Calu3 (cell line): Measurements from ENCODE around the gene GAS7. TPM values are rescaled to one million over a fixed set of nuclear protein-coding genes. Genes with fewer than 3 reads are reported as not detected.

Source experiments
- BruUV-seq: library from RNA; stranded (reverse); fragments of 400-500 nt; replicated peaks from 2 replicates; lab custom pipeline; 2021; lab: Mats Ljungman, UMichigan
- CTCF ChIA-PET: fragments of 300-600 bp; sonication (Branson Sonifier 250); formaldehyde crosslinking; loops from one replicate; lab custom pipeline; 2022; ENCODE audit warnings: antibody characterized with exemption; lab: Charles Lee
- DNase-seq: peaks from one replicate; pipeline ENCODE4 v3.0.0; 2022
- H3K27ac Mint-ChIP-seq: one replicate; pipeline ENCODE4 v1.8.0; 2022; ENCODE audit warnings: mixed read lengths; ENCODE audit not compliant: unreplicated experiment
- H3K27me3 Mint-ChIP-seq: one replicate; pipeline ENCODE4 v1.8.0; 2022; ENCODE audit warnings: mixed read lengths; ENCODE audit not compliant: unreplicated experiment
- H3K36me3 Mint-ChIP-seq: one replicate; pipeline ENCODE4 v1.8.0; 2022; ENCODE audit warnings: mild to moderate bottlenecking, moderate library complexity, mixed read lengths; ENCODE audit not compliant: insufficient read depth, unreplicated experiment
- H3K4me1 Mint-ChIP-seq: one replicate; pipeline ENCODE4 v1.8.0; 2022; ENCODE audit warnings: mild to moderate bottlenecking, low read depth, mixed read lengths; ENCODE audit not compliant: unreplicated experiment
- H3K4me3 Mint-ChIP-seq: one replicate; pipeline ENCODE4 v1.8.0; 2022; ENCODE audit warnings: mild to moderate bottlenecking, low read depth, moderate library complexity, mixed read lengths; ENCODE audit not compliant: unreplicated experiment
- H3K9me3 Mint-ChIP-seq: one replicate; pipeline ENCODE4 v1.8.0; 2022; ENCODE audit warnings: low read depth, mixed read lengths; ENCODE audit not compliant: unreplicated experiment
- CTCF ChIP-seq: fragments of 200-600 bp; IDR thresholded peaks from one replicate; pipeline ENCODE4 v1.8.0; 2022; ENCODE audit warnings: antibody characterized with exemption; ENCODE audit not compliant: unreplicated experiment
- intact Hi-C: fragments of 100-400 bp; cut with micrococcal nuclease; formaldehyde crosslinking; loops from one replicate; pipeline ENCODE4 v1.10.0; 2022; ENCODE audit not compliant: unreplicated experiment
- total RNA-seq: library from RNA; stranded (reverse); gene quantifications from 2 replicates; pipeline ENCODE4 v1.2.3, GENCODE V29; 2022

Gene GAS7
- total RNA-seq, 1 experiment from 2014 or later, result 0.42 TPM

DNA sequence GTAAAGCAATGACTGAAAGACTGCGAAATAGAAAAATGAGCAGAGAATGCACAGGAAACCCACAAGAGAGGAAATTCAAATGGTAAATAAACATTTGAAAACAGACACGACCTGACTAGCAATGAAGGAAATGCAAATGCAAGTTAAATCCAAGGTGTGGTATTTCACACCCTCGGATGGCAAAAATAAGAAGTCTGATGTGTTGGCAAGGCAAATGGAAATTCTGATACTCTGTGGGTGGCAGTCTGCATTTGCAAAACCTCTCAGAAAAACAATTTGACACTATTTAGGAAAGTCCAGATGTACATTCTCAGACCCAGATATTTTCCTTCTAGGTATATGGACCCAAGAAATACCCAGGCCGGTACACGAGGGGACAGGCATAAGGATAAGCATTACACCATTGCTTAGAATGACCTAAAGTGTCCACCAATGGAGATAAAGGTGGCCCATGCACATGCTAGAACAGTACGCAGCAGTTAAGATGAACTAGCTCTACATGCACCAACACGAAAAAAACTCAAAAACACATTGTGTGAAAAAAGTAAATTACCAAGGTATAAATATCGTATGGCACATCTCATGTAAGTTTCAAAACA is 116.7 kb downstream of the GAS7 start:
- BruUV-seq, result no TSS peak
- TF ChIP-seq CTCF, result no peak
- Mint-ChIP-seq H3K9me3 (peaks cover 12% of the 10 kb centered on the region), H3K4me3 (no peak overlapping the region), H3K36me3 (peaks cover 8% of the 10 kb centered on the region), H3K27ac (no peak overlapping the region), H3K27me3 (no peaks in the 10 kb centered on the region), H3K4me1 (peaks cover 8% of the 10 kb centered on the region)
- no peak for DNase-seq
- CTCF ChIA-PET, result no interaction called here
- intact Hi-C loops, result no loop called here

DNA sequence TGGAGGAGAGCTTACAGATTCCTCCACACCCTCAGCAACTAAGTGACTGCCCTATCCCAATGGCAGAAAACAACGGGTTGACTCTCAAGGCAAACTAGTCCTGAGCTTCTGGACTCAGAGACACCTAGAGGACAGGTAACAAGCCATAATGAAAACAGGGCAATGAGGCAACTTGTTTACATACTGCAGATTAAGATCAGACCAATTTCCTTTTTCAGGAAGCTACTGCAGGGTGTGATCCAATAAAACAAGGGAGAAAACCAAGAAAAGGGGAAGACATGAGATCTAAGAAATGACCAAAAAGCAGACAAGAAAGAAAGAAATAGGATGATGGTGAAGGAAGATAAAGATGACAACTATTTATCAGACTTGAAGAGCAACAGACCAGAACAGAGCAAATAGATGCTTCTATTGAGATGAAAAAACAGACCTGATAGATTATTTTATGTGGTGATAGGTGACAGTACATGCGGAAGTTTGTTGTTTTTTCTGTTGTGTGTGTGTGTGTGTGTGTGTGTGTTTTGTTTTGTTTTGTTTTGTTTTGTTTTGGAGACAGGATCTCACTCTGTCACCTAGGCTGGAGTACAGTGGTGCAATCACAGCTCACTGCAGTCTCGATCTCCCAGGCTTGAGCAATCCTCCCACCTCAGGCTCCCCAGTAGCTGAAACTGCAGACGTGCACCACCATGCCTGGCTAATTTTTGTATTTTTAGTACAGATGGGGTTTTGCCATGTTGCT is 120.7 kb downstream of the GAS7 start:
- no peak overlapping the region for H3K27ac Mint-ChIP-seq
- no peak for TF ChIP-seq CTCF
- DNase-seq, result no peak
- CTCF ChIA-PET, result no interaction called here
- H3K36me3 Mint-ChIP-seq, result no peaks in the 10 kb centered on the region
- BruUV-seq, result no TSS peak
- H3K4me3 Mint-ChIP-seq, result no peak overlapping the region
- intact Hi-C loops, result no loop called here
- no peaks in the 10 kb centered on the region for H3K4me1 Mint-ChIP-seq
- H3K27me3 Mint-ChIP-seq, result no peaks in the 10 kb centered on the region
- peaks cover 11% of the 10 kb centered on the region for H3K9me3 Mint-ChIP-seq

DNA sequence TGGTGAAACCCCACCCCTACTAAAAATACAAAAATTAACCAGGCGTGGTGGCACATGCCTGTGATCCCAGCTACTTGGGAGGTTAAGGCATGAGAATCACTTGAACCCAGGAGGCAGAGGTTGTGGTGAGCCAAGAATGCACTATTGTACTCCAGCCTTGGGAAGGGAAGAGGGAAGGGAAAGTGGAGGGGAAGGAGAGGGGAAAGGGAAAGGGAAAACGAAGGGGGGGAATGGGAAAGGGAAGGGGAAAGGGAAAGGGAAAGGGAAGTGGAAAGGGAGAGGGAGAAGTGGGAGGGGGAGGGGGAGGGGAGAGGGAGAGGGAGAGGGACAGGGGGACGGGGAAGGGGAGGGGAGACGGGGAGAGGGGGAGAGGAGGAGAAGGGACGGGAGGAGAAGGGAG is 122.5 kb downstream of the GAS7 start:
- Mint-ChIP-seq H3K9me3 (peaks cover 10% of the 10 kb centered on the region), H3K4me3 (no peak overlapping the region), H3K27me3 (no peaks in the 10 kb centered on the region), H3K4me1 (no peaks in the 10 kb centered on the region), H3K27ac (no peak overlapping the region), H3K36me3 (no peaks in the 10 kb centered on the region)
- TF ChIP-seq CTCF, result no peak
- no peak for DNase-seq
- CTCF ChIA-PET, result no interaction called here
- BruUV-seq, result no TSS peak
- intact Hi-C loops, result no loop called here

DNA sequence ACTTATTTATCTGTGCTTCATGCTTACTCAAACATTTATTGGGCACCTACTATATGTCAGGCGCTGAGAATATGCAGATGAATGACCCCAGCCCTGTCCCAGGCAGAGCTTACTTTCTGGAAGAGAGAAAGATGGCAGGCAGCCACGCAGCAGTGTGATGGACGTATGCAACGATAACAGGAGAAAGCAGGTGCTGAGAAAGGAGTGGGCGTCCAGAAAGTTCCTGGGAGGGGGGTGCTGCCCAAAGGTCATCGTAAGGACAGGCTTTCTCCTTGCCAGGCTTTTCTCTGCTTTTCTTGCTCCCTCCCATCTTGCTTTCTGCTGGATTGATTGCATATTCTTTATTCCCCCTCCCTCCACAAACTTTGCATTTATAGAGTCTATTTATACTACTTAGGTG is 124.5 kb downstream of the GAS7 start:
- H3K27ac Mint-ChIP-seq, result no peak overlapping the region
- no peaks in the 10 kb centered on the region for H3K36me3 Mint-ChIP-seq

More for the DNA sequence above, 124.5 kb downstream of the GAS7 start:
- Mint-ChIP-seq H3K4me3 (no peak overlapping the region), H3K27me3 (no peaks in the 10 kb centered on the region), H3K4me1 (no peaks in the 10 kb centered on the region), H3K9me3 (peaks cover 6% of the 10 kb centered on the region)
- BruUV-seq, result no TSS peak
- intact Hi-C loops, result no loop called here
- DNase-seq, result no peak
- TF ChIP-seq CTCF, result no peak
- CTCF ChIA-PET, result no interaction called here
